GM18861 (cell line): Measurements from ENCODE around the gene PFN3.
"Not testable (repeated sequence)": the region's sequence is repeated elsewhere in the genome, so short reads cannot be mapped to it uniquely, and the experiment has no call there.

ENCODE experiments used
- ATAC-seq: cut with Tn5 transposase; IDR thresholded peaks from one replicate; pipeline ENCODE4 v1.9.1; 2021; ENCODE audit not compliant: unreplicated experiment

Gene PFN3

GRCh38 chr5:177425801-177426565 is 25.5 kb upstream of the PFN3 start:
- ATAC-seq: peak; percentile 75

GRCh38 chr5:177425196-177425800 is 24.8 kb upstream of the PFN3 start:
- ATAC-seq: no peak

DNA sequence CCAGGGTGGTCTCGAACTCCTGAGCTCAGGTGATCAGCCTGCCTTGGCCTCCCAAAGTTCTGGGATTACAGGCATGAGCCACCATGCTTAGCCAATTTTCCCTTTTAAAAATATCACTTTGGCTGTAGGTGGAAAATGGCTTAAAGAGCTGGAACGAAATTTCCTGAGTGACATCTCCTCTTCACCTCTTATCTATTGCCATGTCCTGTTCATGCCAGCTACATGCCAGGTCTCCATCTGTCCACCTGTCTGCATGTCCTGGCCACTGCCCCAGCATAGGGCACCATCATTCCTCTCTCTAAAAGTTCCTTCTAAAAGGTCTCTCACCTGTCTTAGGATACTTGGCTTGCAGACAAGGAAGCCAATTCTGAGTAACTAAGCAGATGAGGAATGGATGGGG is 23.2 kb upstream of the PFN3 start:
- ATAC-seq: no peak

DNA sequence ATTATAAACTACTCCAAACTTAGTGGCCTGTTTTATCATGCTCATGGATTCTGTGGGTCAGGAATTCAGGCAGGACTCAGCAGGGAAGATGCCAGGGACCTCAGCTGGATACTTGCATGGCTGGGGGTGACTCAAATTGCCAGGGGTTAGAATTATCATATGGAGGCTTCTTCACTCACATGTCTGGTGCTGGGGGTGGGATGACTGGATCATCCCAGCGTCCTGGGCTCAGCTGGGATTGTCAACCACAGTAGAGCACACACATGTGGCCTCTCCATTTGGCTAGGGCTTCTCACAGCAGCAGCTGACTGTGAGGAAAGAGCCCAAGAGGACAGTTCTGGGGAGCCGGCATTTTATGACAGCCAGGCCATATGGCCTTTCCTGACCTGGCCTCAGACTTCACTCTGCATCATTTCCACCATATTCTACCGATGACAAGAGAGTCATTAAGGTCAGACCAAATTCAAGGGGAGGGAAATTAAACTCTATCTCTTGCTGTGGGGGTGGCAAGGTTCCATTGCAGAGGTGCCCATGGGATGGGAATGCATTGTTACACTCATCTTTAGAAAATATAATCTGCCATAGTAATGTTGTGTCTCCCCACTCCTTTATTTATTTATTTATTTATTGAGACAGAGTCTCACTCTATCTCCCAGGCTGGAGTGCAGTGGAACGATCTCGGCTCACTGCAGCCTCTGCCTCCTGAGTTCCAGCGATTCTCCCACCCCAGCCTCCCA is 20.8 kb upstream of the PFN3 start:
- ATAC-seq: no peak

DNA sequence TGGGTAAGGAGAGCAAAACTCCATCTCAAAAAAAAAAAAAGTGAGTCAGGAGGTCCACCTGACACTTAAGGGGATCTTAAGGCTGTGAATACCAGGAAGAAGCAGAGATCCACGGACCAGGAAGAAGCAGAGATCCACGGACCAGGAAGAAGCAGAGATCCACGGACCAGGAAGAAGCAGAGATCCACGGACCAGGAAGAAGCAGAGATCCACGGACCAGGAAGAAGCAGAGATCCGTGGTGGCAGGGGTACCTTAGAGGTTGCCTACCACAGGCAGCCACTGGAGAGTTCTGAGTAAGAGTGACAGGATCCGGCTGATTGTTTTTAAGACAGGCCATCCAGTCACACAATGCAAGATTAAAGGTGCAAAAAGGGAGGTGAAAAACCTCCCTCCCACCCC is 20.0 kb upstream of the PFN3 start:
- ATAC-seq: not testable (repeated sequence)

DNA sequence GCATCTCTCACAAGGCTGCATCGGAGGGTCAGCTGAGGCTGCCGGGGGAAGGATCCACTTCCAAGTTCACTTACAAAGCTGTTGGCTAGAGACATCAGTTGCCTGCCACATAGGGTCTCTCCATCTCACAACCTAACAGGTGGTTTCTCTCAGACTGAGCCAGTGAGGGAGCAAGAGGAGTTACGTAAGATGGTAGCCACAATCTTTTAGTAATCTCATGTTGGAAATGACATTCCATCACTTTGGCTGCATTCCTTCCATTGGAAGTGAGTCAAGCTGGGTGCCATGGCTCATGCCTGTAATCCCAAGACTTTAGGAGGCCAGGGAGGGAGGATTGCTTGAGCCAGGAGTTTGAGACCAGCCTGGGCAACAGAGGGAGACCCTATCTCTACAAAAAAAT is 18.6 kb upstream of the PFN3 start:
- no peak for ATAC-seq

DNA sequence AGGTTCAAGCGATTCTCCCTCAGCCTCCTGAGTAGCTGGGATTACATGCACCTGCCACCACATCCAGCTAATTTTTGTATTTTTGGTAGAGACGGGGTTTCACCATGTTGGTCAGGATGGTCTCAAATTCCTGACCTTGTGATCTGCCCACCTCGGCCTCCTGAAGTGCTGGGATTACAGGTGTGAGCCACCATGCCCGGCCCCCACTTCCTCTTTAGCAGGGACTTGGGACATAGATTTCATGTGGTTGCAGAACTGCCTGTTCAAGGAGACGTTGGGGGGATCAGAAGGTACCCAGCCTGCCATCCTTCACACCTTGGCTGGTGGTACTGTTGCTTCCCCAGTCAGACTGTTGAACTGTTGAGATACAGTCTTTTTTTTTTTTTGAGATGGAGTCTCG is 16.6 kb upstream of the PFN3 start:
- ATAC-seq: not testable (repeated sequence)

GRCh38 chr5:177414481-177414880 is 14.0 kb upstream of the PFN3 start:
- no peak for ATAC-seq

DNA sequence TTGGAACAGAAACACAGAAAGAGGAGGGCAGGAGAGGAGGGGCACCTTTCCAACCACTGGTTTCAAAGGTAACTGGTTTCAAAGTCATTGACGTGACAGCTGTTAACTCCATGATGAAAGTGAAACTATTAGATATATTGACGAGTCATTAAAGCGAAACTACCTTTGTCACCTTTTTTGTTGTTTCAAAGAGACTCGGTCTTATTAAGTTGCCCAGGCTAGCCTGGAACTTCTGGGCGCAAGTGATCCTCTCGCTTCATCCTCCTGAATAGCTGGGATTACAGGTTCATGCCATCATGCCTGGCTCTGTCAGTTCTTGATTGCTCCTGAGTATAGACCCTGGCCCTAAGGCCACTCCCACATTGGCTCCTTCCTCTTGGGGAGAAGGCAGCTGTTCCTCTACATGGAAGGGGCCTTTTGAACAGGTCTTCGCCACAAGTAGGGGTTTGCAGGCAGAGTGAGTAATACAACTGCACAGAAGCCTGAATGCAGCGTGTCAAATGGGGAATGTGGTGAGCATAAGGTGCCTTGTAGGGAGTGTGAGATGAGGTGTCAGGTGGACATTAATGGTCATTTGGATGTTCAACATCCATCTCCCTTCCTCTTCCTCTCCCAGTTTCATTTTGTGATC is 12.3 kb upstream of the PFN3 start:
- ATAC-seq: peak; percentile 71

DNA sequence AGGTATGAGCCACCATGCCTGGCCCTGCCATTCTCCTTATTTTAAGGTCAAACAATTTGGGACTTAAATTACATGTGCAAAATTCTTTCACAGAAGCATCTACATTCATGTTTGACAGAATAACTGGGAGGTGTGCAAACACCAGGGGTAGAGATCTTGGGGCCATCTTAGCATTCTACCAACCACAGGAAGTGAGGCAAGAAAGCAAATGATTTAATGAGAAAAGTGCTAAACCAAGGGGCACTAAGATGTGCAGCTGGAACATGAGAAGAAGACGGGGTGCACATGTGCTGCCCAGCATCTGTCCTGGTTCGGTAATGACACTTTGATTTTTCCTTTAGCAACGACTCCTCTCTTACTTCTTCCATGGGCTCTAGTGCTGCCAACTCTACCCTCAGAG is 10.1 kb upstream of the PFN3 start:
- no peak for ATAC-seq

DNA sequence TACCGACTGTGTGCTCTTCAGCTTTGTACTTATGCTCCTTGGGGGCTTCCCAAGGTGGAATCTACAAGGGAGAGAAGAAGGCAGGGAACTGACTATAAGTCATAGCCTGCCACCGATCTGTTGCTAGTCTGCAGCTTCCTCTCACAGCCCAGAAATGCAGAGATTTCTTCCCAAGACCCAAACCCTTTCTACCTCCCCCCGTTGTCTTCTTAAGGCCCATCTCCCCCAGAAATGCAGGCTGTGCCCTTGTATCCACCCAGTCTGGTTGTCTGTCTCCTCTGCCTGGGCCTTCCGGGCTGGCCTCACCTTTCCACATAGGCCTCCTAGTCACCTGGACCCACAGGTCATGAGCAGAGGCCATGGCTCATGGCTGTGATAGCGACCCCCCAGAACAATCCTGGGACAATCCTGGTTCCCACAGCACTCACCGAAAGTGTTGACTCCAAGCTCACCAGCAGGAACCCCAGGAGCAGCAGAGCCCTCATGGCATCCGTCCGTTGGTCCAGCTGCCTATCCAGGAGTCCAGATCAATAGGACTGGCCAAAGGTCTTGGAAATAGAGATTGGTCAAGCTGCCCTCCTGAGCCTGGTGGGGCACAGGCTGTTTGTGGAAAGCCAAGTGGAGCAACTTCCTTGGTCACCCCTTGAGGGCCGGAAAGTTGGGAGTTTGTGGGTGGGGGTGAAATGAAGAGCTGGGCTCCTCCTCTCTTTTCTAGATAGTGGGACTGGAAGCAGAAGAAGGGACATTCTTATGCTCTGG is 8.8 kb upstream of the PFN3 start, which contains the start of gene F12:
Gene F12, minus strand, starts transcription at position 522 of the 759 bp plus-strand sequence. Its CDS starts 37 bp downstream, at position 485.
- ATAC-seq: no peak

- no peak for ATAC-seq
These were observed 5.3 kb upstream of the PFN3 start for GRCh38 chr5:177405805-177406204.

GRCh38 chr5:177405312-177405711 is 4.9 kb upstream of the PFN3 start:
- no peak for ATAC-seq

DNA sequence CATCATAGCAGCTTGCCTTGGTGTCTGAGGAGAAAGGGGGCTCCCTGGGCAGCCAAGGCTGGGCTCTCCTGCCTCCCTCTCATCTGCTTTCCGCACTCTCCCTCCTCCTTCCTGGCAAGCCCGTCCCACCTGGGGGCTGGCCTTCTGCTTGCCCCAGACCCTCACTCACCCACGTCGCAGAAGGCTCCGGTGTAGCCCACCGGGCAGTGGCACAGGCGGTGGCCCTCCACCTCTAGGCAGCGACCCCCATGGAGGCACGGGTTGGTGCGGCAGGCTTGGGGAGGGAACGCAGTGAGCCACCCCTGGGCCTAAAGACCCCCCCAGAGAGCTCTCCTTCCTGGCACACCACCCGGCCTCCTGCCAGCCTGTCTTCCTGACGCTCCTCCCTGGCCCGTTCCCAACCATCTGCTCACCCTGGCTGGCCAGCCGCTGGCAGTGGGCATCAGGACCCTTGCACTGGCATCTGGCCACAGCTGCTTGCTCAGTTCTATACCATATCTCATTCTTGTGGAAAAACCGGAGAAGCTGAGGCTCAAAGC is 4.2 kb upstream of the PFN3 start:
- no peak for ATAC-seq

GRCh38 chr5:177403792-177404640 is 3.6 kb upstream of the PFN3 start:
- peak; percentile 69 for ATAC-seq

DNA sequence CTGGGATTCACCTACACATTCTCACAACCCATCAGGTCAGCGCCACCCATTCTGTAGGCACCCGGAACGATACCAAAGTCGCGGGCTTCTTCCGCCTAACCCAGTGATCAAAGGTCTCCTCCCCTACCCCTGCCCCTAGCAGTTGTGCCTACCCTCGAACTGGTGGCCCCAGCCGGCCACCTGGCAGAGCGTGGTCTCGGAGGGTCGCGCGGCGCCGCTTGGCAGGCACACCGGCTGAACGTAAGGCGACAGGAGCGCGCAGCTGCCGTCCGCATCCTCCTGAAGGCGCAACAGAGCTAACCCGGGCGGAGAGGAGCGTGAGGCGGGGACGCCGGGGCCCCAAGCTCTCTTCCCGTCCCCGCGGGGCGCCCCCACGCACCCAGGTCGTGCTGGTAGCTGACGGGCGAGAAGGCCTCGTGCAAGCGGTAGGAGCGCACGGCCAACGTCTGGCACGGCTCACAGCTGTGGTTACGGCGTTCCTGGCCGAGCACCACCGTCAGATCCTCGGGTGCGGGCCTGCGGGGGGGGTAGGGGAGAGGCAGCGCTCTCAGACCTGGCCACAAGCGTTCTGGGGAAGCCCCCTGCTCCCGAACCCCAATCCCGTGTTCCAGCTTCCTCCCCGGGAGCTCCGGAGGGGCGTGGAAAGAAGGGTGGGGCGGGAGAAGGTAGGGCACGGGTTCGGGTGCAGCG is 2.8 kb upstream of the PFN3 start:
- ATAC-seq: peak; percentile 5

- ATAC-seq: no peak
These were observed 2.0 kb upstream of the PFN3 start for GRCh38 chr5:177402271-177403043.

DNA sequence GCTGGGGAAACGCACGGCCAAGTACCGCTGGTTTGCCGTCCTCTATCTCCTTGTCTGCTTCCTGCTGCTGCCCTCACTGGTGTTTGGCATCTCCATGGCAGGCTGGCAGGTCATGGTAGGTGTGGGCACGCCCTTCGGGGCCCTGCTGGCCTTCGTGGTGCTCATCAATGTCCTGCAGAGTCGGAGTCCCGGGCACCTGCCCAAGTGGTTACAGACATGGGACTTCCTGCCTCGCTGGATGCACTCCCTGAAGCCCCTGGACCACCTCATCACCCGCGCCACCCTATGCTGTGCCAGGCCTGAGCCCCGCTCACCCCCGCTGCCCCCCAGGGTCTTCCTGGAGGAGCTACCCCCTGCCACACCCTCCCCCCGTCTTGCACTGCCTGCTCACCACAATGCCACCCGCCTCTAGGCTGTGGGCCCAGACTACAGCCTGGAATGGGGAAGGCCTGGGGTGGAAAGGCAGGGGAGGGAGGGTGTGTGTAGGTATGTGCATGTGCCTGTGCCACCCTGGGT is 2.5 kb downstream of the PFN3 start:
- ATAC-seq: no peak
